ENCODE measurements around the gene MAP1A. TPM values are rescaled to one million over a fixed set of nuclear protein-coding genes. Genes with fewer than 3 reads are reported as not detected.
"Not testable (repeated sequence)": the region's sequence is repeated elsewhere in the genome, so short reads cannot be mapped to it uniquely, and the experiment has no call there.

Gene MAP1A
- total and polyA plus RNA-seq, 2 donors (not counting 3 experiments of a cell fraction or from before 2014, with no cell fraction given) = 0.68 to 4.8 TPM

DNA sequence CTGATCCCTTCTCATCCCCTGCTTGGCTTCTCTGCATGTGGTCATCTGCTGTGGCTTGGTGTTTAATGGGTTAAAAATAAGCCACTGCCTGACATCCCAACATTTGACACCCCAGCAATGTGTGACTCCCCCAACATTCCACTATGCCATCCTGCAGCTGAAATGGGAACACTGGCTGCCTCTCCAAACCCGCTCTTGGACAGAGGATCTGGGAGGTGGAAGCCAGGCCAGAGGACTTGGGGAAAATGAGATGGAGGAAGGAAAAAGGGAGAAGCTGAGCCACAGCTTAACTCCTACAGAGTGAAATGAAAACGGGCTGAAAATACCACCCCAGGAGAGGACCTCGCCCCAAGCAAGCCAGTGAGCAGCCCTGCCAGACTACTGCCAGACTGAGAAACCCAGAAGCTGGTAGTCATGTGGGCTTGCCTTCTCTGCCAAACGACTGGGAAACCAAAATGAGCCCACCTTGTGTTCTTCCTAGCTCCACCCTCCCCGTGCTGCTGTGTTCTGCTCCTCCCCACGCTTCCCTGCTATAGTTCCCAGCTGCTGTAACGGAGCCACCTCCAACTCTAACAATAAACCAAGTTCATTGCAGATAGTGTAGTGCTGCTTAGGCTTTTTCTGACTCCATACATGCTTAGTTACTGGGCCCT, 13.7 kb downstream of the MAP1A start:
- intact Hi-C loops (cut with micrococcal nuclease) (no loop called here), dilution Hi-C loops (cut with MboI; ENCODE audit: extremely low pct_ligation_motif_present, low sequenced_read_pairs) (no loop called here)
- H3K9ac ChIP-seq (replicated peaks; ENCODE audit: extremely low read depth, insufficient read depth, low read length) = no peak overlapping the region
- H3K27ac ChIP-seq (ENCODE audit: insufficient read depth, low read depth, low read length) = no peak overlapping the region
- no peaks in the 10 kb centered on the region for H3K9me3 ChIP-seq (replicated peaks; ENCODE audit: control insufficient read depth, insufficient read depth, low read length)
- no peaks in the 10 kb centered on the region for H3K4me1 ChIP-seq (ENCODE audit: control insufficient read depth, extremely low read depth, insufficient read depth, low read length)
- no peak overlapping the region for H2AFZ ChIP-seq (ENCODE audit: low read depth, low read length)
- DNase-seq (ENCODE audit: low read depth, low spot score) (no peak), FAIRE-seq (no peak)
- no TSS peak for BruUV-seq (replicated peaks)
- no peak overlapping the region for H3K4me2 ChIP-seq (ENCODE audit: insufficient read depth, low read length)
- TF ChIP-seq MYC (IDR thresholded peaks at IDR 0.05; ENCODE audit: low read depth, low read length) = no peak
- TF ChIP-seq FOS (IDR thresholded peaks at IDR 0.05; ENCODE audit: borderline replicate concordance, insufficient read depth, low read length) = no peak
- TF ChIP-seq, protein P1, sequence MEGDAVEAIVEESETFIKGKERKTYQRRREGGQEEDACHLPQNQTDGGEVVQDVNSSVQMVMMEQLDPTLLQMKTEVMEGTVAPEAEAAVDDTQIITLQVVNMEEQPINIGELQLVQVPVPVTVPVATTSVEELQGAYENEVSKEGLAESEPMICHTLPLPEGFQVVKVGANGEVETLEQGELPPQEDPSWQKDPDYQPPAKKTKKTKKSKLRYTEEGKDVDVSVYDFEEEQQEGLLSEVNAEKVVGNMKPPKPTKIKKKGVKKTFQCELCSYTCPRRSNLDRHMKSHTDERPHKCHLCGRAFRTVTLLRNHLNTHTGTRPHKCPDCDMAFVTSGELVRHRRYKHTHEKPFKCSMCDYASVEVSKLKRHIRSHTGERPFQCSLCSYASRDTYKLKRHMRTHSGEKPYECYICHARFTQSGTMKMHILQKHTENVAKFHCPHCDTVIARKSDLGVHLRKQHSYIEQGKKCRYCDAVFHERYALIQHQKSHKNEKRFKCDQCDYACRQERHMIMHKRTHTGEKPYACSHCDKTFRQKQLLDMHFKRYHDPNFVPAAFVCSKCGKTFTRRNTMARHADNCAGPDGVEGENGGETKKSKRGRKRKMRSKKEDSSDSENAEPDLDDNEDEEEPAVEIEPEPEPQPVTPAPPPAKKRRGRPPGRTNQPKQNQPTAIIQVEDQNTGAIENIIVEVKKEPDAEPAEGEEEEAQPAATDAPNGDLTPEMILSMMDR (IDR thresholded peaks at IDR 0.05; ENCODE audit: extremely low read depth in 1 of 2, insufficient read depth in 1 of 2, low read depth in 1 of 2, low read length in 2 of 2) = no peak
- TF ChIP-seq, protein P2, sequence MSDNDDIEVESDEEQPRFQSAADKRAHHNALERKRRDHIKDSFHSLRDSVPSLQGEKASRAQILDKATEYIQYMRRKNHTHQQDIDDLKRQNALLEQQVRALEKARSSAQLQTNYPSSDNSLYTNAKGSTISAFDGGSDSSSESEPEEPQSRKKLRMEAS (IDR thresholded peaks at IDR 0.05; ENCODE audit: insufficient read depth, insufficient read length) = no peak
- TF ChIP-seq POLR2AphosphoS5 (IDR thresholded peaks at IDR 0.05; ENCODE audit: insufficient read depth, low read depth, low read length) = no peak
- no peak for TF ChIP-seq POLR2A (IDR thresholded peaks at IDR 0.05; ENCODE audit: low read depth, low read length)
- TF ChIP-seq EZH2 (IDR thresholded peaks at IDR 0.05; ENCODE audit: borderline replicate concordance, low read depth, low read length, severe bottlenecking) = no peak
- TF ChIP-seq JUN (IDR thresholded peaks at IDR 0.05; ENCODE audit: borderline replicate concordance, insufficient read depth, insufficient read length, low read depth) = no peak
- TF ChIP-seq GATA2 (IDR thresholded peaks at IDR 0.05; ENCODE audit: insufficient read depth, insufficient read length, low read depth, low read length) = no peak
- no peaks in the 10 kb centered on the region for H3K27me3 ChIP-seq (ENCODE audit: control insufficient read depth in 2 of 2, insufficient read depth in 2 of 2, low read length in 2 of 2)
- ChIA-PET CTCF (interaction anchor here (1.7 kb wide), 1 partner anchor 17 kb away, joined by 10 read pairs; no protein-coding TSS in a partner anchor), POLR2A (no interaction called here)
- no peaks in the 10 kb centered on the region for H4K20me1 ChIP-seq (replicated peaks; ENCODE audit: control insufficient read depth, extremely low read depth, insufficient read depth, low read length)
- no peaks in the 10 kb centered on the region for H3K9me1 ChIP-seq (replicated peaks; ENCODE audit: control insufficient read depth, extremely low read depth, insufficient read depth, low read length)
- H3K36me3 ChIP-seq (ENCODE audit: control insufficient read depth in 2 of 2, extremely low read depth in 1 of 2, insufficient read depth in 2 of 2, low read length in 2 of 2) = peaks cover 0 to 2% of the 10 kb centered on the region in 2 experiments
- H3K4me3 ChIP-seq (replicated peaks in 1 of 3; ENCODE audit: insufficient read depth in 1 of 3, low read depth in 1 of 3, low read length in 3 of 3) = no peak overlapping the region
- no peaks in the 10 kb centered on the region for H3K79me2 ChIP-seq (ENCODE audit: control insufficient read depth, insufficient read depth, low read length)

DNA sequence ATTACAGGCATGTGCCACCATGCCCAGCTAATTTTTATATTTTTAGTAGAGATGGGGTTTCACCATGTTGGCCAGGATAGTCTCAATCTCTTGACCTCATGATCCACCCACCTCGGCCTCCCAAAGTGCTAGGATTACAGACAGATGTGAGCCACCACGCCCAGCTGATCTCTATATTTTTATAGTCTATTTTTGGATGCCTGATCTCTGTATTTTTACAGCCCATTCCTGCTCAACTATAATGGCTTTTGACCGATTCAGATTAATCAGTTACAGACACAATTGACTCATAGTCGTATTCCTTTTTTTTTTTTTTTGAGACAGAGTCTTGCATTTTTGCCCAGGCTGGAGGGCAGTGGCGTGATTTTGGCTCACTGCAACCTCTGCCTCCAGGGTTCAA, 15.4 kb downstream of the MAP1A start:
- DNase-seq (ENCODE audit: low read depth, low spot score); H3K9me3 ChIP-seq (replicated peaks; ENCODE audit: control insufficient read depth, insufficient read depth, low read length); dilution Hi-C loops (cut with MboI; ENCODE audit: extremely low pct_ligation_motif_present, low sequenced_read_pairs); BruUV-seq (replicated peaks); H3K79me2 ChIP-seq (ENCODE audit: control insufficient read depth, insufficient read depth, low read length); H3K4me1 ChIP-seq (ENCODE audit: control insufficient read depth, extremely low read depth, insufficient read depth, low read length); intact Hi-C loops (cut with micrococcal nuclease); H3K27me3 ChIP-seq (ENCODE audit: control insufficient read depth in 2 of 2, insufficient read depth in 2 of 2, low read length in 2 of 2); H4K20me1 ChIP-seq (replicated peaks; ENCODE audit: control insufficient read depth, extremely low read depth, insufficient read depth, low read length); H3K27ac ChIP-seq (ENCODE audit: insufficient read depth, low read depth, low read length); FAIRE-seq; H3K4me3 ChIP-seq (replicated peaks in 1 of 3; ENCODE audit: insufficient read depth in 1 of 3, low read depth in 1 of 3, low read length in 3 of 3); H2AFZ ChIP-seq (ENCODE audit: low read depth, low read length); H3K4me2 ChIP-seq (ENCODE audit: insufficient read depth, low read length); H3K36me3 ChIP-seq (ENCODE audit: control insufficient read depth in 2 of 2, extremely low read depth in 1 of 2, insufficient read depth in 2 of 2, low read length in 2 of 2); H3K9me1 ChIP-seq (replicated peaks; ENCODE audit: control insufficient read depth, extremely low read depth, insufficient read depth, low read length); H3K9ac ChIP-seq (replicated peaks; ENCODE audit: extremely low read depth, insufficient read depth, low read length): not testable (repeated sequence)
- ChIA-PET POLR2A (interaction anchor here (0.5 kb wide), 1 partner anchor 51 kb away, joined by 3 read pairs; no protein-coding TSS in a partner anchor), CTCF (interaction anchor here (0.7 kb wide), 1 partner anchor 1827 kb away, joined by 3 read pairs; no protein-coding TSS in a partner anchor)

Data from endothelial cell of umbilical vein (primary cell).